Liver (tissue), 3 donors: Measurements from ENCODE around the gene ANKRD65.

Source experiments
- CTCF ChIP-seq: fragments of 150-350 bp; IDR thresholded peaks from 2 replicates; pipeline ENCODE4 v1.5.1; 2017; ENCODE audit warnings: improper control_type of control experiment, low read depth, low read length; ENCODE audit not compliant: missing input control
- EGR1 ChIP-seq, 2 donors: IDR thresholded peaks; 2 replicates each; pipeline ENCODE4 v1.6.1; 2016 to 2018; ENCODE audit warnings: antibody characterized with exemption in 2 of 2, low read depth in 2 of 2
- FOXA1 ChIP-seq: IDR thresholded peaks from 2 replicates; pipeline ENCODE4 v1.6.1; 2016; ENCODE audit warnings: antibody characterized with exemption
- HNF4G ChIP-seq: IDR thresholded peaks from 2 replicates; pipeline ENCODE4 v1.6.1; 2016; ENCODE audit warnings: antibody characterized with exemption
- JUND ChIP-seq, 2 donors: IDR thresholded peaks; 2 replicates each; pipeline ENCODE4 v1.6.1; 2016; ENCODE audit warnings: antibody characterized with exemption in 2 of 2
- MAX ChIP-seq: IDR thresholded peaks from 2 replicates; pipeline ENCODE4 v1.6.1; 2016; ENCODE audit warnings: antibody characterized with exemption
- RAD21 ChIP-seq, 2 donors: IDR thresholded peaks; 2 replicates each; pipeline ENCODE4 v1.6.1; 2016; ENCODE audit warnings: antibody characterized with exemption in 2 of 2, mild to moderate bottlenecking in 2 of 2
- RXRA ChIP-seq, 2 donors: IDR thresholded peaks; 2 replicates each; pipeline ENCODE4 v1.6.1; 2017 to 2018; ENCODE audit warnings: antibody characterized with exemption in 2 of 2, mild to moderate bottlenecking in 1 of 2
- SP1 ChIP-seq: IDR thresholded peaks from 2 replicates; pipeline ENCODE4 v1.6.1; 2018; ENCODE audit warnings: antibody characterized with exemption, mild to moderate bottlenecking
- TAF1 ChIP-seq: conservative IDR thresholded peaks from 2 replicates; pipeline ENCODE4 v1.6.1; 2016; ENCODE audit warnings: antibody characterized with exemption, mild to moderate bottlenecking
- YY1 ChIP-seq: IDR thresholded peaks from 2 replicates; pipeline ENCODE4 v1.6.1; 2016; ENCODE audit warnings: antibody characterized with exemption, mild to moderate bottlenecking
- TF ChIP-seq, protein P1 (sequence below): IDR thresholded peaks from 2 replicates; pipeline ENCODE4 v1.6.1; 2016; ENCODE audit warnings: antibody characterized with exemption
- donor health status: healthy.
- donor health status: healthy.

DNA sequence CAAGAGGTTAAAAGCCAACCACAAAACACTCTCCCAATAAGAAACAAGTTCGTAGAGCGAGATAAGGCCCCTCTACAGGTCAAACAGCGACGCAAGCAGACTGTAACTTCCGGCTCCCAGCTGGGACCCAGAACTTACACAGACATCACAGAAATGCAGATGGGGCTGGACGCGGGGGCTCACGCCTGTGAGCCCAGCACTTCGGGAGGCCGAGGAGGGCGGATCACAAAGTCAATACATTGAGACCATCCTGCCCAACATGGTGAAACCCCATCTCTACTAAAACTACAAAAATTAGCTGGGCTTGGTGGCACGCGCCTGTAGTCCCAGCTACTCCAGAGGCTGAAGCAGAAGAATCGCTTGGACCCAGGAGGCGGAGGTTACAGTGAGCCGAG, 33.0 kb downstream of the ANKRD65 start:
- no peak for TF ChIP-seq RXRA (IDR thresholded peaks at IDR 0.05)
- TF ChIP-seq CTCF: no peak
- no peak for TF ChIP-seq MAX
- no peak for TF ChIP-seq JUND (IDR thresholded peaks at IDR 0.05)
- TF ChIP-seq RAD21 (IDR thresholded peaks at IDR 0.05): no peak
- TF ChIP-seq TAF1: no peak
- TF ChIP-seq HNF4G: no peak
- TF ChIP-seq SP1: no peak
- TF ChIP-seq EGR1 (IDR thresholded peaks at IDR 0.05; ENCODE audit: low read depth in 2 of 2): no peak
- no peak for TF ChIP-seq YY1
- TF ChIP-seq FOXA1: no peak
- TF ChIP-seq, protein P1, sequence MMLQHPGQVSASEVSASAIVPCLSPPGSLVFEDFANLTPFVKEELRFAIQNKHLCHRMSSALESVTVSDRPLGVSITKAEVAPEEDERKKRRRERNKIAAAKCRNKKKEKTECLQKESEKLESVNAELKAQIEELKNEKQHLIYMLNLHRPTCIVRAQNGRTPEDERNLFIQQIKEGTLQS: no peak
